ENCODE results near the gene MAP6D1.

GRCh38 chr3:183815563-183815940, 9.8 kb downstream of the MAP6D1 start:
- no peak for TF ChIP-seq CTCF (IDR thresholded peaks at IDR 0.05)
- no peak for TF ChIP-seq POLR2A (IDR thresholded peaks at IDR 0.05)
- no peak for TF ChIP-seq POLR2AphosphoS5 (IDR thresholded peaks at IDR 0.05)

All from prostate gland (tissue), 2 donors.